Stimulated activated CD8-positive, alpha-beta memory T cell treated with anti-CD3 and anti-CD28 coated beads, Interleukin-4, amount 100 ng/mL, for 24 hours (primary cell): ENCODE data around the gene ATP1A1.

Source experiments
- DNase-seq: peaks from one replicate; pipeline ENCODE4 v3.0.0-alpha.2; 2020; ENCODE audit warnings: low read depth

ATP1A1 gene

DNA sequence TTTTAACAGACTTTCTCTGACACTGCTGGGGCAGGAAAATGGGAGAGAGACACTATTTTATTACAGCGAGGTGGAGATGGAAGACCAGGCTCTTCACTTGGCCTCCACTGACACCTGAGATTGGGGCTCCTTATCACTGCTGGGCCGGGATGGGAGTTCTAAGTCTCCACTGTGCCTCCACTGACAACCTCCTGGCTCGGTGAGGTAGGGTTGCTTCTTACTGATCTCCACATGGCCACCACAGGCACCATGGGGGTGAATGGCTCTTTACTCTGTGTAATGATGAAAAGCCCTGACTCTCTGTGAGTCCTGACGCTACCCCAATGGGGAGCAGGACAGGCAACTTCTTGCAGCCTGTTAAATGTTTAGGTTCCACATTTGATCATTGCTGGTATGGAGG lies 67.7 kb downstream of the ATP1A1 start:
- no peak for DNase-seq

DNA sequence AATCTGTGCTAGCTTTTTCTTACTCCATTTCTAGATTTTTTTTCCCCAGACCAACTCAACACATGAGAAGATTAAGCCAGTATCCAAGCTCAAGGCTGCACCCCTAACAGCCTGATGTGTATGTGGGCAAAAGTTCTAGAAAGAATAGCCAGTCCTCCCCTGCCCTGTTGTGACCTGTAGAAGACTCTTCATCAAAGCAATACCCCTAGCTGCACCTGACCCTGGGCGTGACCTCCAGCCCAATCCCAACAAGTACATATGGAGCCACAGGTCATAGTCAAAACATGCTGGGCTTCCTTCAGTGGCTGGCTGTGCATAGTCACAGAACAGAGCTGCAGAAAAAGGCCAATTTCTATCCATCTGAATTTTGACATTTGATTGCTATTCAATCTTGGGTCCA lies 72.5 kb downstream of the ATP1A1 start:
- DNase-seq, result no peak

DNA sequence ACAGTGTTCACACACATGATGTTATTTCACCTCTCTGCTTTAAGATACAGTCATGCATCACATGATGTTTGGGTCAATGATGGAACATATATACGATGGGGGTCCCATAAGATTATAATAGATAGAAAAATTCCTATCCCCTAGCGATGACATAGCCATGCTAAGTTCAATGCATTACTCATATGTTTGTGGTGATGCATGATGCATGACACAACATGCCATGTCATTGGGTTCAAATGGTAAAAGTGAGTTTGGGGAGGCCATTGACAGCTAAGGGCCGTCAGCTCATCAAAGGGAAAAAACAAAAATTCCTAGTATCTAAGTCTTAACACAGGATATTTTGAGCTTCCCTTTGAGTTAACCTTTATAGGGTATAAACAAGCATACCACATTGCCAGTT lies 73.6 kb downstream of the ATP1A1 start:
- DNase-seq, result no peak

DNA sequence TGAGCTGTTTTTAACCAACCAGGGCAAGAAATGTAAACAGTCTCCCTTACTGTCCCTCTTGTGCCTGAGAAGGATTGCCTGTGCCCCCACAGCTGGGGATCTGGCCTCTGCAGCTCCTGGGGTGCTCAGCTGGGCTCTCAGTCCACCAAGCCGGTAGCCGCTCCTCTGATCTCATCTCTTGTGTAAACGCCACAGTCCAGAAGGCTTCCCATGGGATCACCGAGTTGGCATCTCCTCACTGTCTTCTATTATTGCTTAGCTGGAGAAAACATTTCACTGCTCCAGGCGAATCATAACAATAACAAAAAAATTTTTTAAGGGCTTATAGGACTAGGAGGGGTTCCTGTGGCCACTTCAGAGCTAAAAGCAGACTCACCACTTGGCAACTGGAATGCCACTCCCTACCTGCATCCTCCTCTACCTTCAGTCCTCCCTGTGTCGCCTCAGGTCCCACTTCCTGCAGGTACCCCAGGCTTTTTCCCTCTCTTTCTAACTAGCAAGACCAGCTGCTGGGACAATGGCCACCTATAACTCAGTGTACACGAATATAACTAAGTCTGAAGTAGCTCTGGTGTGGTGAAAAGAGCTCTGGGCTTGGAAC lies 75.8 kb downstream of the ATP1A1 start:
- no peak for DNase-seq

DNA sequence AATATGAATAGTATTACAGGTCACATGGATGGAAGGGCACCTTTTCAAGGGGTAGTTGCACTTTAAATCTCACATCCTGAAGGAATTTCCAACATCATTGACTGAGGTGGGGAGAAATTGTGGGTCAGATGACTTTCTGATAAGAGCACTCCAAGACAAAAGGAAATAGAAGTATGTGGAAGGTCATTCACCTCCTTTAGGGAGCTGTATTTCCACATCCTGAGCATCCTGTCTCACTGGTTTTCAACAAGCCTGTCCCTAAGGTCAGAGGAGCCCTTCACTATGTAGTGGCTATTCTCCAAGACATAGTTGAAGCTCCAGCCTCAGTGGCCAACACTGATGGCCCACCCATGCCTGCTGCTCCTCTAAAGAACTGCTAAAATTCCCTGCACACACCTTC lies 76.5 kb downstream of the ATP1A1 start:
- DNase-seq, result no peak

DNA sequence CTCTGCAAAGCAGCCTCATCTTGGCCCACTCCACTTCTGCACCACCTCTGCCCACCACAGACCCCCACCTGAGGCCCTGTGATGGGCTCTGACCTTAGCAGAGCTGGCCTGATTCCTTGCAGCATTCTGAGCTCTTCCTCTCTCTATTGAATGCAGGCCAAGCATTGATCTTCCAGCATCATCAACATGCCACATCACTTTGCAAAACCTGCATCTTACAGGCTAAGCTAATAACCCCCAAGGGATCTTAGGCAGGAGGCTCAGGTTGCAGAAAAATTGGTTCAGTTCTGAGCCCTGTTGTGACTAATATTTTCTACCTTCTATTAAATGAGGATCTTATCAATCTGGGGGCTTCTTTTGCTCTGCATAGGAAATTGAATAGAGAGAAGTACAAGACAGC lies 78.7 kb downstream of the ATP1A1 start:
- no peak for DNase-seq

DNA sequence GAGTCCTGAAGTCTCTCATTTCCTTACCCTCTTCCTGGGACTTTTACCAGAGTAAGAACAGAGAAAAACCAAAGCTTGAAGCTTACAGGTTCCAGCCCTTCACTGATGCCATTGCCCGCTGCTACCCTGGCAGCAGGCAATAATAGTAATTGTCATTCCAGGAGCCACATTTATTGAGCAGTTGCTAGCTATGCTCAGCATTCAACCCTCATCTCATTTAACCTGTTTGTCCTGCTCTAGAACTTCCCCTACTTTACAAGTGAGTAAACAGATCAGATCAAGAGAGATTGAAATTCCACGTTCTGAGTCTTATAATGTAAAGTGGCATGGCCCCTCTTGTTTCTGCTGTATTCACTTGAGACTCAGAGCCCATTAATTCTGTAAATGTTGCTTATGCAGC lies 80.4 kb downstream of the ATP1A1 start:
- DNase-seq, result no peak

DNA sequence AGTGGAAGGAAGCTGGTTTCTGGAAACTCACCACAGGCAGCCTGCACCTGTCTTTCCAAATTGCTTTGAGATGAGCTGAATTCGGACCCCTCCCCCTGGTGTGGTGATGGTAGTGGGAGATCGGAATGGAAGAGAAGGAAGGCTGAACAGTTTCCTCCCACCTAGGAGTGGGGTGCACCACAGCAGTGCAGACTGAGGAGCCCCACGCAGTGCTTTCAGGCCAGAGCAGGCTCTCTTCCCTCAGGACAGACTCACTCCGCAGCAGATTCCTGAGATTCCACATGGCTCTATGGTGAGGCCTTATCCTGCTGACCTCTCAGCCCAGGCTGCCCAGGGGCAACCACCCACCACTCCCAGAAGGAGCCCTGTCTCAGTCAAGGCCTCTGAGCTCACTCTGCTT lies 80.9 kb downstream of the ATP1A1 start:
- DNase-seq, result no peak
